ENCODE results near the gene LYZ.
"Not testable (repeated sequence)": the region's sequence is repeated elsewhere in the genome, so short reads cannot be mapped to it uniquely, and the experiment has no call there.

Gene LYZ

DNA sequence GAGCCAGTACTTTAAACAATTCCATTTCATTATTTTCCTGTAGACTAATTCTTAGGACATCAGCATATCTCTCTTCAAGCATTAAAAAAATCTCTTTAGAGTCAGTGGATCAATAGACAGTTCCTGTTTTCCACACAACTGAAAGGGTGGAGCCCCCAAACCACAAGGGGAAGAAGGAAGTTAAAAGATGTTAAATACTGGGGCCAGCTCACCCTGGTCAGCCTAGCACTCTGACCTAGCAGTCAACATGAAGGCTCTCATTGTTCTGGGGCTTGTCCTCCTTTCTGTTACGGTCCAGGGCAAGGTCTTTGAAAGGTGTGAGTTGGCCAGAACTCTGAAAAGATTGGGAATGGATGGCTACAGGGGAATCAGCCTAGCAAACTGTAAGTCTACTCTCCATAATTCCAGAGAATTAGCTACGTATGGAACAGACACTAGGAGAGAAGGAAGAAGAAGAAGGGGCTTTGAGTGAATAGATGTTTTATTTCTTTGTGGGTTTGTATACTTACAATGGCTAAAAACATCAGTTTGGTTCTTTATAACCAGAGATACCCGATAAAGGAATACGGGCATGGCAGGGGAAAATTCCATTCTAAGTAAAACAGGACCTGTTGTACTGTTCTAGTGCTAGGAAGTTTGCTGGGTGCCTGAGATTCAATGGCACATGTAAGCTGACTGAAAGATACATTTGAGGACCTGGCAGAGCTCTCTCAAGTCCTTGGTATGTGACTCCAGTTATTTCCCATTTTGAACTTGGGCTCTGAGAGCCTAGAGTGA lies at the start of gene LYZ:
TSS of gene LYZ (plus strand) at position 220 of the 777 bp plus-strand sequence. CDS start at position 248, 28 bp downstream.
- Mint-ChIP-seq H3K4me1 (ENCODE audit: low read depth) (peaks cover 3% of the 10 kb centered on the region), H3K27me3 (ENCODE audit: low read depth) (peaks cover 11% of the 10 kb centered on the region), H3K4me3 (no peak within 1 kb of the TSS), H3K9me3 (no peaks in the 10 kb centered on the region), H3K36me3 (ENCODE audit: low read depth) (no peaks in the 10 kb centered on the region), H3K27ac (no peak within 1 kb of the TSS)

GRCh38 chr12:69298947-69299346 lies 49.2 kb upstream of the LYZ start:
- Mint-ChIP-seq H3K4me3 (no peak overlapping the region), H3K4me1 (ENCODE audit: low read depth) (no peaks in the 10 kb centered on the region), H3K36me3 (ENCODE audit: low read depth) (no peaks in the 10 kb centered on the region), H3K27ac (no peak overlapping the region), H3K27me3 (ENCODE audit: low read depth) (peaks cover 12% of the 10 kb centered on the region), H3K9me3 (peaks cover 7% of the 10 kb centered on the region)

DNA sequence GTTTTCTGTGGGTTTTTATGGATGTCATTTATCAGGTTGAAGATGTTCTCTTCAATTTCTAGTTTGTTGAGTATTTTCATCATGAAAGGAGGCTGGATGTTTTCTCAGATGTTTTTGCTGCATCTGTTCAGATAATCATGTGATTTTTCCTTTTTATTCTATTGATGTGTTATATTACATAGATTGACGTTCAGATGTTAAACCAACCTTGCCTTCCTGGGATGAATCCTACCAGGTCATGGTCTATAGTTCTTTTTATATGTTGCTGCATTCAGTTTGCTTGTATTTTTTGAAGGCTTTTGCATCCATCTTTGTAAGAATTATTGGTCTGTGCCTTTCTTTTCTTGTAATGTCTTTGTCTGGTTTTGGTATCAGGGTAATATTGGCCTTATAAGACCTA lies 43.9 kb upstream of the LYZ start:
- Mint-ChIP-seq H3K27ac (no peak overlapping the region), H3K36me3 (ENCODE audit: low read depth) (no peaks in the 10 kb centered on the region), H3K27me3 (ENCODE audit: low read depth) (peaks cover 18% of the 10 kb centered on the region), H3K4me1 (ENCODE audit: low read depth) (no peaks in the 10 kb centered on the region), H3K9me3 (peaks cover 17% of the 10 kb centered on the region), H3K4me3 (no peak overlapping the region)

GRCh38 chr12:69309461-69309860 lies 38.7 kb upstream of the LYZ start:
- H3K9me3 Mint-ChIP-seq, result peaks cover 14% of the 10 kb centered on the region
- no peaks in the 10 kb centered on the region for H3K4me1 Mint-ChIP-seq (ENCODE audit: low read depth)
- no peaks in the 10 kb centered on the region for H3K36me3 Mint-ChIP-seq (ENCODE audit: low read depth)
- no peak overlapping the region for H3K27ac Mint-ChIP-seq
- H3K4me3 Mint-ChIP-seq, result no peak overlapping the region
- peaks cover 13% of the 10 kb centered on the region for H3K27me3 Mint-ChIP-seq (ENCODE audit: low read depth)

DNA sequence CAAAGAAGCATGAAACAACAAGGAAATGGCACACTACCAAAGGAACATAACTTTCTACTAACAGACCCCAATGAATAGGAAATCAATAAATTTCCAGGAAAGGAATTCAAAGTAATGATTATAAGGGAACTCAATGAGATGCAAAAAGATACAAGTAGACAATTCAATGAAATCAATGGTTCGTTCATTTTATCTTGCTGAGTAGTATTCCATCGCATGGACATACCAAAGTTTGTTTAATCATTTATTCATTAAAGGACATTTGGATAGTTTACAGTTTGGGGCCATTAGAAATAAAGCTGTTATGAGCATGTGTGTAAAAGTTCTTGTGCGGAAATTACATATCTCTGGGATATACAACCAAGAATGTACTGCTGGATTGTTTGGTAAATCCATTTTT lies 35.0 kb upstream of the LYZ start:
- Mint-ChIP-seq H3K9me3 (peaks cover under 1% of the 10 kb centered on the region), H3K4me3 (no peak overlapping the region), H3K27ac (no peak overlapping the region), H3K4me1 (ENCODE audit: low read depth) (no peaks in the 10 kb centered on the region), H3K27me3 (ENCODE audit: low read depth) (peaks cover 7% of the 10 kb centered on the region), H3K36me3 (ENCODE audit: low read depth) (no peaks in the 10 kb centered on the region)

- not testable (repeated sequence) for H3K36me3 Mint-ChIP-seq (ENCODE audit: low read depth); H3K4me1 Mint-ChIP-seq (ENCODE audit: low read depth); H3K27ac Mint-ChIP-seq; H3K4me3 Mint-ChIP-seq
- Mint-ChIP-seq H3K27me3 (ENCODE audit: low read depth) (peaks cover 11% of the 10 kb centered on the region), H3K9me3 (peaks cover 16% of the 10 kb centered on the region)
Measured at GRCh38 chr12:69316784-69317183, 31.4 kb upstream of the LYZ start.

DNA sequence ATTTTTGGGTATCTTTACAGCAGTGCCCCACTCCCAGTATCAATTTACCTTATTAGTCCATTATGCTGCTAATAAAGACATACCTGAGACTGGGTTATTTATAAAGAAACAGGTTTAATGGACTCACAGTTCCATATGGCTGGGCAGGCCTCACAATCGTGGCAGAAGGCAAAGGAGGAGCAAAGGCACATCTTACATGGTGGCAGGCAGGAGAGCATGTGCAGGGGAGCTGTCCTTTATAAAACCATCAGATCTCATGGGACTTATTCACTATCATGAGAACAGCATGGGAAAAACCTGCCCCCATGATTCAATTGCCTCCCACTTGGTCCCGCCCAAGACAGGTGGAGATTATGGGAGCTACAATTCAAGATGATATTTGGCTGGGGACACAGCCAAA lies 30.9 kb upstream of the LYZ start:
- not testable (repeated sequence) for H3K27ac Mint-ChIP-seq; H3K27me3 Mint-ChIP-seq (ENCODE audit: low read depth); H3K36me3 Mint-ChIP-seq (ENCODE audit: low read depth); H3K4me1 Mint-ChIP-seq (ENCODE audit: low read depth); H3K4me3 Mint-ChIP-seq
- peaks cover 16% of the 10 kb centered on the region for H3K9me3 Mint-ChIP-seq

DNA sequence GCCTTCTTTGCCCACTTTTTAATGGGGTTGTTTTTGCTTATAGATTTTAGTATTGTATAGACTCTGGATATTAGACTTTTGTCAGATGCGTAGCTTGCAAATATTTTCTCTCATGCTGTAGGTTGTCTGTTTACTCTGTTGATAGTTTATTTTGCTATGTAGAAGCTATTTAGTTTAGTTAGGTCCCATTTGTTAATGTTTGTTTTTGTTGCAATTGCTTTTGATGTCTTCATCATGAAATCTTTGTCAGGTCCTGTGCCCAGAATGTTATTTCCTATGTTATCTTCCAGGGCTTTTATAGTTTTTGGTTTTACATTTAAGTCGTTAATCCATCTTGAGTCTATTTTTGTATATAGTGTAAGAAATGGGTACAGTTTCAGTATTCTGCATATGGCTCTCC lies 30.0 kb upstream of the LYZ start:
- no peak overlapping the region for H3K27ac Mint-ChIP-seq
- peaks cover 10% of the 10 kb centered on the region for H3K27me3 Mint-ChIP-seq (ENCODE audit: low read depth)
- no peaks in the 10 kb centered on the region for H3K36me3 Mint-ChIP-seq (ENCODE audit: low read depth)
- H3K9me3 Mint-ChIP-seq, result peaks cover 16% of the 10 kb centered on the region
- no peaks in the 10 kb centered on the region for H3K4me1 Mint-ChIP-seq (ENCODE audit: low read depth)
- no peak overlapping the region for H3K4me3 Mint-ChIP-seq

DNA sequence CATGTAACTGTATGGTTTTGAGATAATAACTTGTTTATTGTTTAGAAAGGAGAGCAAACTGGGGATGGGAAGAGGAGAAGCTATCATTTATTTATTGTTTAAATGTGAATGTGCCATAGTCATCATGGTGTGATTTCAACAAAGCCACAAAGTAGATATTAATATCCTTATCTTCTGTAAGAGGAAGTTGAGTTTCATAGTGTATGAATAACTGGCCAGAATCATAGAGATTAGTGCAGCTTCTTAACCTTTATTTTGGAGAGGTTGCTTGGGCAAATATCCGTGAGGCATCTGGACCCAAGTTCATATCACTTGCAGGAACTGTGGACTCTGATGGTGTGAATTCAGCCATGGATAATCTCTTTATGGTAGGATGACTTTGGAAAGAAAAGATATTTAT lies 26.8 kb upstream of the LYZ start:
- Mint-ChIP-seq H3K4me1 (ENCODE audit: low read depth) (peaks cover 4% of the 10 kb centered on the region), H3K27me3 (ENCODE audit: low read depth) (peaks cover 10% of the 10 kb centered on the region), H3K9me3 (peaks cover 16% of the 10 kb centered on the region), H3K36me3 (ENCODE audit: low read depth) (no peaks in the 10 kb centered on the region), H3K27ac (no peak overlapping the region), H3K4me3 (no peak overlapping the region)

GRCh38 chr12:69324797-69325466 lies 23.2 kb upstream of the LYZ start:
- Mint-ChIP-seq H3K27ac (no peak overlapping the region), H3K9me3 (peaks cover 7% of the 10 kb centered on the region), H3K36me3 (ENCODE audit: low read depth) (no peaks in the 10 kb centered on the region), H3K4me1 (ENCODE audit: low read depth) (peaks cover 9% of the 10 kb centered on the region), H3K27me3 (ENCODE audit: low read depth) (peaks cover 19% of the 10 kb centered on the region), H3K4me3 (no peak overlapping the region)

- Mint-ChIP-seq H3K9me3 (no peaks in the 10 kb centered on the region), H3K27ac (peak overlapping the region; percentile 52), H3K36me3 (ENCODE audit: low read depth) (no peaks in the 10 kb centered on the region), H3K4me1 (ENCODE audit: low read depth) (peaks cover 13% of the 10 kb centered on the region), H3K27me3 (ENCODE audit: low read depth) (peaks cover 14% of the 10 kb centered on the region), H3K4me3 (no peak overlapping the region)
Measured at GRCh38 chr12:69328426-69328825, 19.8 kb upstream of the LYZ start.

GRCh38 chr12:69329669-69330428 lies 18.3 kb upstream of the LYZ start:
- H3K27me3 Mint-ChIP-seq (ENCODE audit: low read depth), result peaks cover 19% of the 10 kb centered on the region
- H3K4me1 Mint-ChIP-seq (ENCODE audit: low read depth), result peaks cover 17% of the 10 kb centered on the region
- H3K36me3 Mint-ChIP-seq (ENCODE audit: low read depth), result no peaks in the 10 kb centered on the region
- H3K27ac Mint-ChIP-seq, result peak overlapping the region; percentile 89
- H3K4me3 Mint-ChIP-seq, result peak overlapping the region; percentile 72
- H3K9me3 Mint-ChIP-seq, result no peaks in the 10 kb centered on the region

GRCh38 chr12:69330475-69331473 lies 17.4 kb upstream of the LYZ start:
- H3K4me3 Mint-ChIP-seq, result peak overlapping the region; percentile 72
- no peaks in the 10 kb centered on the region for H3K9me3 Mint-ChIP-seq
- H3K27me3 Mint-ChIP-seq (ENCODE audit: low read depth), result peaks cover 22% of the 10 kb centered on the region
- H3K36me3 Mint-ChIP-seq (ENCODE audit: low read depth), result no peaks in the 10 kb centered on the region
- peaks cover 16% of the 10 kb centered on the region for H3K4me1 Mint-ChIP-seq (ENCODE audit: low read depth)
- H3K27ac Mint-ChIP-seq, result peak overlapping the region; percentile 89

DNA sequence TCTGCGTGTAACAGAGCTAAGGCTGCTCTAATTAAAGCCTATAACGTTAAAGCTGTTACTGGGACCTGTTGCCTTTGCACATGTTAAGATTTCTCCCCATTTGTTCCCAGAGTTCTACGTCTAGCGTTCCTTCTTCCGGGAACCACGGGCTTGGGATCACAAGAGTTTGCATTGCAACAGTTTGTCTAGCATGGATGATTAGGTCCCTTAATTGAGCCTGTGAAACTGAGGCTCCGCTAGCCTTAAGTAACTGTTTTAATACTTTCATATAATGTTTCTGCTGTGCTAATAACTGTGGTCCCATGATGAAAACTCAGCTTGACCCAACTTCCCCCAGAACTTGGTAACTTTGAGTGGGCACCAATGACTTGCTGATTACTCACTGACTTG lies 16.7 kb upstream of the LYZ start:
- Mint-ChIP-seq H3K27ac (peak overlapping the region; percentile 89), H3K9me3 (no peaks in the 10 kb centered on the region), H3K4me3 (peak overlapping the region; percentile 72), H3K4me1 (ENCODE audit: low read depth) (peaks cover 16% of the 10 kb centered on the region), H3K27me3 (ENCODE audit: low read depth) (peaks cover 22% of the 10 kb centered on the region), H3K36me3 (ENCODE audit: low read depth) (no peaks in the 10 kb centered on the region)

Measured in T-helper 1 cell treated with Interleukin-12 subunit alpha and Interleukin-12 subunit beta and Interleukin-4 antibody, amounts not matched to agents 30 μg/mL and 1 μg/mL, for 36 hours (primary cell).